Heart left ventricle (tissue), 16 donors: ENCODE data around the gene TMEM163. TPM values are rescaled to one million over a fixed set of nuclear protein-coding genes. Genes with fewer than 3 reads are reported as not detected.

Source experiments
- ATAC-seq, 4 donors: fragments of 200-7000 bp; cut with Tn5 transposase; one replicate each; pipeline ENCODE4 v1.9.1; 2020 to 2022; ENCODE audit warnings: moderate library complexity in 4 of 4, mild to moderate bottlenecking in 3 of 4, moderate number of reproducible peaks in 1 of 4
- DNase-seq, 5 donors: peaks; one replicate each; pipeline ENCODE4 v3.0.0-alpha.2; 2020
- H3K27ac ChIP-seq, 12 donors: fragments of 200-600 bp; sonication (generic) in 4 of 12; one replicate each; pipeline versions ENCODE4 v1.5.0 to v1.8.0; 2016 to 2022; ENCODE audit warnings: mild to moderate bottlenecking in 2 of 12
- H3K27me3 ChIP-seq, 9 donors: fragments of 200-600 bp; sonication (generic) in 2 of 9; one replicate each; pipeline versions ENCODE4 v1.5.1 to v1.8.0; 2016 to 2022; ENCODE audit warnings: mild to moderate bottlenecking in 3 of 9
- H3K36me3 ChIP-seq, 9 donors: fragments of 200-600 bp; sonication (generic) in 2 of 9; one replicate each; pipeline versions ENCODE4 v1.5.0 to v1.8.0; 2018 to 2022; ENCODE audit warnings: mild to moderate bottlenecking in 2 of 9
- H3K4me1 ChIP-seq, 12 donors: fragments of 200-600 bp; sonication (generic) in 4 of 12; one replicate each; pipeline versions ENCODE4 v1.5.0 to v1.8.0; 2016 to 2022; ENCODE audit warnings: mild to moderate bottlenecking in 3 of 12
- H3K4me3 ChIP-seq, 12 donors: fragments of 200-600 bp; sonication (generic) in 4 of 12; one replicate each; pipeline versions ENCODE4 v1.5.0 to v1.8.0; 2017 to 2022; ENCODE audit warnings: mild to moderate bottlenecking in 9 of 12, moderate library complexity in 4 of 12
- H3K9me3 ChIP-seq, 12 donors: fragments of 200-600 bp; sonication (generic) in 4 of 12; one replicate each; pipeline versions ENCODE4 v1.5.0 to v1.8.0; 2016 to 2022; ENCODE audit warnings: mild to moderate bottlenecking in 1 of 12
- CTCF ChIP-seq, 12 donors: fragments of 200-600 bp; sonication (generic) in 4 of 12; IDR thresholded peaks; one replicate each; pipeline versions ENCODE4 v1.5.0 to v1.8.0; 2018 to 2022; ENCODE audit warnings: antibody characterized with exemption in 12 of 12, mild to moderate bottlenecking in 5 of 12
- POLR2A ChIP-seq, 2 donors: fragments of 450-650 bp; IDR thresholded peaks; one replicate each; pipeline ENCODE4 v1.6.1; 2017; ENCODE audit warnings: antibody characterized with exemption in 2 of 2, mild to moderate bottlenecking in 2 of 2, moderate library complexity in 2 of 2
- WGBS, 4 donors: extraction: QIAGEN DNeasy Blood & Tissue Kit in 2 of 4; methylation state at CpG; one replicate each; pipeline versions ENCODE4 v1.1.5 to v1.1.7; 2013 to 2018; 5-methylcytosine and 5-hydroxymethylcytosine counted together
- intact Hi-C, 10 donors: fragments of 100-400 bp; cut with DNase I; formaldehyde crosslinking; loops; one replicate each; pipeline versions ENCODE4 v1.11.1 to v1.14.2; 2022
- polyA plus RNA-seq, 2 donors: library from polyadenylated mRNA; stranded (reverse); fragments of 200-250 nt; gene quantifications; one replicate each; pipeline ENCODE4 v1.2.3, GENCODE V29; 2013
- total RNA-seq, 9 donors: library from RNA; depleted of rRNA in 2 of 9; stranded (reverse); fragments of >200 nt in 2 of 9; fragmentation: NEBNext Ultra II Directional in 3 of 9; extraction: Animal tissue kit (Norgen Biotek cat#: 25700) in 3 of 9; gene quantifications; one replicate each; pipeline versions ENCODE4 v1.1.0 to v1.2.4, GENCODE V29; 2016 to 2023
- donor health status: ischemic (EF 13 %, LVEDD 7.1; RV severe dilation, severe dysfunction).
- donor health status: healthy with polysubstance abuse.
- donor health status: DM: no; HTN: yes; CAD: no.
- donor health status: DM: no; HTN: no; CAD: no.
- donor health status: ischemic (EF 25% LVEDD 6.9; RV normal size, moderate dysfunction).
- donor health status: ischemic (EF 25% LVEDD 5.7; RV mildly dilated, moderate dysfunction).
- donor health status: healthy.
- donor health status: DM: yes; HTN: yes; CAD: no.
- donor health status: ischemic (EF 35%, LVEDD 5.7; RV mildly dilated, moderate dysfunction).
- donor health status: nonischemic (EF 11% LVEDD 7.7; RV severe dilation, severe dysfunction).
- donor health status: DM: yes; HTN: yes; CAD: no.
- donor health status: PGD.
- donor health status: ischemic (EF 29% LVEDD 5.4; RV normal size, mild dysfunction).
- donor health status: nonischemic (EF 23%, LVEDD 6.1; RV moderate dilation, normal function).

The TMEM163 gene
- total and polyA plus RNA-seq, 11 donors: 0.14 to 1.4 (median 0.47) TPM

GRCh38 chr2:134738141-134738870 lies 19.5 kb upstream of the TMEM163 start:
- no peaks in the 10 kb centered on the region for H3K9me3 ChIP-seq
- WGBS, 4 donors: 61 to 71% (median 68%) methylated on average over 2 of the region's 2 CpGs
- DNase-seq: no peak

GRCh38 chr2:134737671-134738070 lies 18.9 kb upstream of the TMEM163 start:
- Histone ChIP-seq H3K27ac (no peak overlapping the region), H3K36me3 (no peaks in the 10 kb centered on the region), H3K4me3 (no peak overlapping the region), H3K4me1 (peaks cover 0 to 25% (median 0%) of the 10 kb centered on the region in 12 donors), H3K9me3 (no peaks in the 10 kb centered on the region), H3K27me3 (peaks cover 0 to 3% (median 0%) of the 10 kb centered on the region in 9 donors)
- ATAC-seq (no peak), DNase-seq (no peak)
- TF ChIP-seq CTCF (IDR thresholded peaks at IDR 0.05) (no peak), POLR2A (IDR thresholded peaks at IDR 0.05) (no peak)
- intact Hi-C loops: no loop called here
- WGBS, 4 donors: 53 to 62% (median 59%) methylated on average over 5 of the region's 5 CpGs

More at GRCh38 chr2:134738141-134738870, 19.5 kb upstream of the TMEM163 start:
- ATAC-seq: no peak
- Histone ChIP-seq H3K27me3 (peaks cover 0 to 3% (median 0%) of the 10 kb centered on the region in 9 donors), H3K4me1 (peaks cover 0 to 25% (median 0%) of the 10 kb centered on the region in 12 donors), H3K4me3 (no peak overlapping the region), H3K27ac (no peak overlapping the region), H3K36me3 (no peaks in the 10 kb centered on the region)
- TF ChIP-seq CTCF (IDR thresholded peaks at IDR 0.05) (no peak), POLR2A (IDR thresholded peaks at IDR 0.05) (no peak)
- intact Hi-C loops: no loop called here

- WGBS, 4 donors: 76 to 81% (median 79%) methylated on average over 3 of the region's 3 CpGs
- TF ChIP-seq CTCF (IDR thresholded peaks at IDR 0.05) (no peak), POLR2A (IDR thresholded peaks at IDR 0.05) (no peak)
- intact Hi-C loops: no loop called here
- Histone ChIP-seq H3K4me1 (peaks cover 0 to 25% (median 0%) of the 10 kb centered on the region in 12 donors), H3K27ac (no peak overlapping the region), H3K36me3 (no peaks in the 10 kb centered on the region), H3K9me3 (no peaks in the 10 kb centered on the region), H3K4me3 (no peak overlapping the region), H3K27me3 (no peaks in the 10 kb centered on the region)
- ATAC-seq (no peak), DNase-seq (no peak)
Observed at GRCh38 chr2:134736167-134736880, 17.5 kb upstream of the TMEM163 start.

- 79 to 84% (median 81%) methylated on average over 3 of the region's 3 CpGs for WGBS, 4 donors
- H3K27ac ChIP-seq: no peak overlapping the region
- H3K4me3 ChIP-seq: no peak overlapping the region
- DNase-seq (no peak), ATAC-seq (no peak)
- peaks cover 0 to 17% (median 0%) of the 10 kb centered on the region in 9 donors for H3K27me3 ChIP-seq
- TF ChIP-seq CTCF (IDR thresholded peaks at IDR 0.05): no peak
- TF ChIP-seq POLR2A (IDR thresholded peaks at IDR 0.05): no peak
- H3K36me3 ChIP-seq: no peaks in the 10 kb centered on the region
- intact Hi-C loops: no loop called here
- no peaks in the 10 kb centered on the region for H3K9me3 ChIP-seq
- no peaks in the 10 kb centered on the region for H3K4me1 ChIP-seq
Observed at GRCh38 chr2:134728163-134728562, 9.4 kb upstream of the TMEM163 start.
